DND-41 (cell line): Measurements from ENCODE around the gene ROBO2.

Source experiments
- ATAC-seq: fragments of 200-7000 bp; cut with Tn5 transposase; 3 replicates; pipeline ENCODE4 v1.9.1; 2021; ENCODE audit warnings: low read depth; ENCODE audit not compliant: insufficient read depth
- DNase-seq: peaks from one replicate; pipeline ENCODE4 v3.0.0-alpha.2; 2020
- H2AFZ ChIP-seq: 2 replicates; pipeline ENCODE4 v1.6.0; 2012; ENCODE audit warnings: low read depth, low read length
- H3K27ac ChIP-seq: 2 replicates; pipeline ENCODE4 v1.5.1; 2012; ENCODE audit warnings: low read length, inconsistent platforms
- H3K27me3 ChIP-seq: fragments of 200-600 bp; sonication (generic); 2 replicates; pipeline ENCODE4 v1.6.0; 2012; ENCODE audit warnings: low read length, mild to moderate bottlenecking, inconsistent platforms; ENCODE audit not compliant: insufficient read depth, poor library complexity
- H3K36me3 ChIP-seq: 2 replicates; pipeline ENCODE4 v1.5.1; 2012; ENCODE audit warnings: low read length, inconsistent platforms; ENCODE audit not compliant: insufficient read depth
- H3K4me1 ChIP-seq: 2 replicates; pipeline ENCODE4 v1.5.1; 2012; ENCODE audit warnings: mild to moderate bottlenecking, low read length; ENCODE audit not compliant: insufficient read depth
- H3K4me2 ChIP-seq: 2 replicates; pipeline ENCODE4 v1.6.0; 2012; ENCODE audit warnings: mild to moderate bottlenecking, moderate library complexity, low read length, inconsistent platforms; ENCODE audit not compliant: insufficient read depth
- H3K4me3 ChIP-seq, 2 experiments: fragments of 200-600 bp in 1 of 2; shearing (Covaris generic) in 1 of 2; 2 replicates each; pipeline ENCODE4 v1.5.1; 2012 to 2016; ENCODE audit warnings: inconsistent platforms in 2 of 2, low read length in 2 of 2, mild to moderate bottlenecking in 2 of 2, low read depth in 1 of 2, moderate library complexity in 1 of 2
- H3K79me2 ChIP-seq: 2 replicates; pipeline ENCODE4 v1.6.0; 2012; ENCODE audit warnings: low read length, inconsistent platforms; ENCODE audit not compliant: insufficient read depth
- H3K9ac ChIP-seq: 2 replicates; pipeline ENCODE4 v1.6.0; 2012; ENCODE audit warnings: low read depth, mild to moderate bottlenecking, inconsistent platforms, low read length, moderate library complexity
- H3K9me3 ChIP-seq: 2 replicates; pipeline ENCODE4 v1.5.1; 2012; ENCODE audit warnings: low read length, moderate library complexity, mild to moderate bottlenecking, inconsistent platforms; ENCODE audit not compliant: insufficient read depth, severe bottlenecking
- H4K20me1 ChIP-seq: 2 replicates; pipeline ENCODE4 v1.6.0; 2012; ENCODE audit warnings: low read length; ENCODE audit not compliant: insufficient read depth
- EZH2 ChIP-seq: IDR thresholded peaks from 3 replicates; pipeline ENCODE4 v1.6.1; 2012; ENCODE audit warnings: borderline replicate concordance, low read depth, mild to moderate bottlenecking, moderate library complexity, low read length, inconsistent platforms; ENCODE audit not compliant: severe bottlenecking
- TF ChIP-seq, protein P1 (sequence below): IDR thresholded peaks from 2 replicates; pipeline ENCODE4 v1.5.1; 2012; ENCODE audit warnings: borderline replicate concordance, low read length, moderate library complexity, mild to moderate bottlenecking; ENCODE audit not compliant: poor library complexity, severe bottlenecking; ENCODE audit errors: extremely low read depth

Gene ROBO2, protein sequence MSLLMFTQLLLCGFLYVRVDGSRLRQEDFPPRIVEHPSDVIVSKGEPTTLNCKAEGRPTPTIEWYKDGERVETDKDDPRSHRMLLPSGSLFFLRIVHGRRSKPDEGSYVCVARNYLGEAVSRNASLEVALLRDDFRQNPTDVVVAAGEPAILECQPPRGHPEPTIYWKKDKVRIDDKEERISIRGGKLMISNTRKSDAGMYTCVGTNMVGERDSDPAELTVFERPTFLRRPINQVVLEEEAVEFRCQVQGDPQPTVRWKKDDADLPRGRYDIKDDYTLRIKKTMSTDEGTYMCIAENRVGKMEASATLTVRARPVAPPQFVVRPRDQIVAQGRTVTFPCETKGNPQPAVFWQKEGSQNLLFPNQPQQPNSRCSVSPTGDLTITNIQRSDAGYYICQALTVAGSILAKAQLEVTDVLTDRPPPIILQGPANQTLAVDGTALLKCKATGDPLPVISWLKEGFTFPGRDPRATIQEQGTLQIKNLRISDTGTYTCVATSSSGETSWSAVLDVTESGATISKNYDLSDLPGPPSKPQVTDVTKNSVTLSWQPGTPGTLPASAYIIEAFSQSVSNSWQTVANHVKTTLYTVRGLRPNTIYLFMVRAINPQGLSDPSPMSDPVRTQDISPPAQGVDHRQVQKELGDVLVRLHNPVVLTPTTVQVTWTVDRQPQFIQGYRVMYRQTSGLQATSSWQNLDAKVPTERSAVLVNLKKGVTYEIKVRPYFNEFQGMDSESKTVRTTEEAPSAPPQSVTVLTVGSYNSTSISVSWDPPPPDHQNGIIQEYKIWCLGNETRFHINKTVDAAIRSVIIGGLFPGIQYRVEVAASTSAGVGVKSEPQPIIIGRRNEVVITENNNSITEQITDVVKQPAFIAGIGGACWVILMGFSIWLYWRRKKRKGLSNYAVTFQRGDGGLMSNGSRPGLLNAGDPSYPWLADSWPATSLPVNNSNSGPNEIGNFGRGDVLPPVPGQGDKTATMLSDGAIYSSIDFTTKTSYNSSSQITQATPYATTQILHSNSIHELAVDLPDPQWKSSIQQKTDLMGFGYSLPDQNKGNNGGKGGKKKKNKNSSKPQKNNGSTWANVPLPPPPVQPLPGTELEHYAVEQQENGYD (N-terminal part only)

GRCh38 chr3:77039606-77040171, at the start of gene ROBO2:
Gene ROBO2, plus strand, starts transcription at chr3:77040099. Its CDS starts 687 bp downstream, at chr3:77040786.
- no peaks in the 10 kb centered on the region for H3K27me3 ChIP-seq
- H3K4me2 ChIP-seq, result no peak within 1 kb of the TSS

GRCh38 chr3:76990606-76991005, 49.3 kb upstream of the ROBO2 start:
- no peak for ATAC-seq
- H2AFZ ChIP-seq, result no peak overlapping the region

More at GRCh38 chr3:77039606-77040171, at the start of gene ROBO2:
- H2AFZ ChIP-seq, result no peak within 1 kb of the TSS
- H3K27ac ChIP-seq, result no peak within 1 kb of the TSS
- no peaks in the 10 kb centered on the region for H4K20me1 ChIP-seq
- H3K36me3 ChIP-seq, result no peaks in the 10 kb centered on the region
- no peak within 1 kb of the TSS for H3K4me3 ChIP-seq
- H3K9me3 ChIP-seq, result no peaks in the 10 kb centered on the region
- no peaks in the 10 kb centered on the region for H3K79me2 ChIP-seq
- DNase-seq (no peak), ATAC-seq (no peak)
- H3K4me1 ChIP-seq, result no peaks in the 10 kb centered on the region
- TF ChIP-seq, protein P1, sequence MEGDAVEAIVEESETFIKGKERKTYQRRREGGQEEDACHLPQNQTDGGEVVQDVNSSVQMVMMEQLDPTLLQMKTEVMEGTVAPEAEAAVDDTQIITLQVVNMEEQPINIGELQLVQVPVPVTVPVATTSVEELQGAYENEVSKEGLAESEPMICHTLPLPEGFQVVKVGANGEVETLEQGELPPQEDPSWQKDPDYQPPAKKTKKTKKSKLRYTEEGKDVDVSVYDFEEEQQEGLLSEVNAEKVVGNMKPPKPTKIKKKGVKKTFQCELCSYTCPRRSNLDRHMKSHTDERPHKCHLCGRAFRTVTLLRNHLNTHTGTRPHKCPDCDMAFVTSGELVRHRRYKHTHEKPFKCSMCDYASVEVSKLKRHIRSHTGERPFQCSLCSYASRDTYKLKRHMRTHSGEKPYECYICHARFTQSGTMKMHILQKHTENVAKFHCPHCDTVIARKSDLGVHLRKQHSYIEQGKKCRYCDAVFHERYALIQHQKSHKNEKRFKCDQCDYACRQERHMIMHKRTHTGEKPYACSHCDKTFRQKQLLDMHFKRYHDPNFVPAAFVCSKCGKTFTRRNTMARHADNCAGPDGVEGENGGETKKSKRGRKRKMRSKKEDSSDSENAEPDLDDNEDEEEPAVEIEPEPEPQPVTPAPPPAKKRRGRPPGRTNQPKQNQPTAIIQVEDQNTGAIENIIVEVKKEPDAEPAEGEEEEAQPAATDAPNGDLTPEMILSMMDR, result no peak
- no peak for TF ChIP-seq EZH2
- H3K9ac ChIP-seq, result no peak within 1 kb of the TSS

GRCh38 chr3:76991165-76991564, 48.7 kb upstream of the ROBO2 start:
- TF ChIP-seq, protein P1, result no peak
- no peak for TF ChIP-seq EZH2
- no peaks in the 10 kb centered on the region for H3K9me3 ChIP-seq
- no peaks in the 10 kb centered on the region for H4K20me1 ChIP-seq
- H3K79me2 ChIP-seq, result no peaks in the 10 kb centered on the region
- no peaks in the 10 kb centered on the region for H3K36me3 ChIP-seq
- no peak overlapping the region for H2AFZ ChIP-seq
- H3K4me1 ChIP-seq, result no peaks in the 10 kb centered on the region
- no peak overlapping the region for H3K9ac ChIP-seq
- H3K27ac ChIP-seq, result no peak overlapping the region
- H3K4me2 ChIP-seq, result no peak overlapping the region
- ATAC-seq (no peak), DNase-seq (no peak)
- H3K27me3 ChIP-seq, result no peaks in the 10 kb centered on the region
- no peak overlapping the region for H3K4me3 ChIP-seq

More at GRCh38 chr3:76990606-76991005, 49.3 kb upstream of the ROBO2 start:
- Histone ChIP-seq H3K4me1 (no peaks in the 10 kb centered on the region), H3K9ac (no peak overlapping the region), H3K79me2 (no peaks in the 10 kb centered on the region), H4K20me1 (no peaks in the 10 kb centered on the region), H3K9me3 (no peaks in the 10 kb centered on the region), H3K4me2 (no peak overlapping the region), H3K4me3 (no peak overlapping the region), H3K27me3 (no peaks in the 10 kb centered on the region), H3K27ac (no peak overlapping the region), H3K36me3 (no peaks in the 10 kb centered on the region)
- TF ChIP-seq, protein P1, result no peak
- TF ChIP-seq EZH2, result no peak
- no peak for DNase-seq
